Panc1 (cell line): ENCODE results near the gene ABCD3. TPM values are rescaled to one million over a fixed set of nuclear protein-coding genes. Genes with fewer than 3 reads are reported as not detected.
A peak's percentile ranks its signal among the peaks of the same experiment; 100 is the strongest.

Experiments used
- ATAC-seq: fragments of 200-7000 bp; cut with Tn5 transposase; 2 replicates; pipeline ENCODE4 v1.9.1; 2020; ENCODE audit warnings: mild to moderate bottlenecking, moderate library complexity
- BruUV-seq: library from RNA; stranded (reverse); fragments of 400-500 nt; replicated peaks from 2 replicates; lab custom pipeline; 2021; lab: Mats Ljungman, UMichigan
- CTCF ChIA-PET: fragments of 300-600 bp; sonication (Branson Sonifier 250); formaldehyde crosslinking; loops from one replicate; lab custom pipeline; 2022; ENCODE audit warnings: antibody characterized with exemption; lab: Charles Lee
- POLR2A ChIA-PET: fragments of 300-600 bp; sonication (Branson Sonifier 250); formaldehyde crosslinking; loops from one replicate; lab custom pipeline; 2022; ENCODE audit warnings: antibody characterized with exemption; lab: Charles Lee
- DNase-seq: peaks from one replicate; pipeline ENCODE4 v3.0.0-alpha.2; 2010; ENCODE audit warnings: low read depth, low spot score
- H3K27ac ChIP-seq: 2 replicates; pipeline ENCODE4 v1.5.1; 2011; ENCODE audit warnings: mild to moderate bottlenecking, low read length, inconsistent platforms
- H3K27me3 ChIP-seq: fragments of 200-500 bp; sonication (Bioruptor generic); 2 replicates; pipeline ENCODE4 v1.6.0; 2014; ENCODE audit warnings: low read length, inconsistent platforms; ENCODE audit not compliant: control insufficient read depth, insufficient read depth
- H3K36me3 ChIP-seq: fragments of 200-500 bp; sonication (Bioruptor generic); 2 replicates; pipeline ENCODE4 v1.5.1; 2014; ENCODE audit warnings: inconsistent platforms, mild to moderate bottlenecking, low read length, moderate library complexity; ENCODE audit not compliant: control insufficient read depth, insufficient read depth
- H3K4me1 ChIP-seq: 2 replicates; pipeline ENCODE4 v1.5.1; 2011; ENCODE audit warnings: inconsistent platforms, mild to moderate bottlenecking, low read length, moderate library complexity; ENCODE audit not compliant: control insufficient read depth, insufficient read depth
- H3K4me3 ChIP-seq, 2 experiments: 2 replicates each; pipeline ENCODE4 v1.5.1; 2011 to 2012; ENCODE audit warnings: low read depth in 2 of 2, low read length in 2 of 2, mild to moderate bottlenecking in 2 of 2, inconsistent platforms in 1 of 2, moderate library complexity in 1 of 2
- H3K9me3 ChIP-seq: fragments of 200-500 bp; sonication (Bioruptor generic); 2 replicates; pipeline ENCODE4 v1.5.1; 2014; ENCODE audit warnings: low read depth, mild to moderate bottlenecking, inconsistent platforms, low read length, moderate library complexity; ENCODE audit not compliant: control insufficient read depth, insufficient read depth
- POLR2AphosphoS5 ChIP-seq: IDR thresholded peaks from 2 replicates; pipeline ENCODE4 v1.6.1; 2012; ENCODE audit warnings: mild to moderate bottlenecking, low read depth, low read length, moderate library complexity
- SIN3A ChIP-seq: IDR thresholded peaks from 2 replicates; pipeline ENCODE4 v1.6.1; 2012; ENCODE audit warnings: low read depth, mild to moderate bottlenecking, low read length, moderate library complexity, borderline replicate concordance; ENCODE audit not compliant: insufficient read depth
- TCF7L2 ChIP-seq: IDR thresholded peaks from 2 replicates; pipeline ENCODE4 v1.6.1; 2011; ENCODE audit warnings: mild to moderate bottlenecking, low read depth, low read length, inconsistent platforms
- in situ Hi-C: cut with HindIII; loops from 2 replicates; pipeline ENCODE4 v1.10.0; 2016; ENCODE audit warnings: low sequenced_read_pairs, low pct_unique_long_range_greater_than_20kb
- intact Hi-C: fragments of 100-400 bp; cut with micrococcal nuclease; formaldehyde crosslinking; loops from one replicate; pipeline ENCODE4 v1.10.0; 2022; ENCODE audit not compliant: unreplicated experiment
- total RNA-seq: library from RNA; stranded (reverse); gene quantifications from one replicate; pipeline ENCODE4 v1.2.1, GENCODE V29; 2021; ENCODE audit not compliant: unreplicated experiment
- TF ChIP-seq, protein P1 (sequence below): fragments of 450-650 bp; IDR thresholded peaks from 2 replicates; pipeline ENCODE4 v1.5.1; 2017; ENCODE audit warnings: mild to moderate bottlenecking
- TF ChIP-seq, protein P2 (sequence below), 2 experiments: IDR thresholded peaks; 2 replicates each; pipeline ENCODE4 v1.6.1; 2011 to 2012; ENCODE audit warnings: low read depth in 2 of 2, control low read depth in 1 of 2, low read length in 1 of 2, mild to moderate bottlenecking in 1 of 2, moderate library complexity in 1 of 2; ENCODE audit not compliant: insufficient read depth in 1 of 2

Gene ABCD3
- total RNA-seq, 1 experiment from 2014 or later, result 40.5 TPM

DNA sequence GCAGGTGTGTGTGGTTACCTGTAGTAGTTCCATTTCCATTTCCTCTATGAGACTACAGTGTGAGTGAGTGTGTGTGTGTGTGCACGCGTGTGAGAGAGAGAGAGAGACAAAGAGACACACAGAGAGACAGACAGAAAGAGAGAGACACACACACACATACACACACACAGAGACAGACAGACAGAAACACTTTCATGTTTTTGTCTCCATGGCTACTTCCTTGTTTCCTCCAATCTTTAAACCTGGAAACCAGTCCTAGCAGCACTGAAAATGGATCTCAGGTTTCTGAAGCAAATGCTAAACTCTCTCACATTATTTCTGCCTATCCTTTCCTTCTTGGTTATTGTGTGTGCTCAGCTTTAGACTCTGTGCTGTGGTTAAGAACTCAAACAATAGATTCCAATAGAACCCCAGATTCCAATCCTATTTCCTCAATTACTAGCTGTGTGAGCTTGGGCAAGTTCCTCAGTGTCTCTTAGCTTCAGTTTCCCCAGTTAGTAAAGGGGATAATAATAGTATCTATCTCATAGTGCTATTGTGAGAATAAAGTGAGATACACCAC is 22.4 kb upstream of the ABCD3 start:
- CTCF ChIA-PET, result no interaction called here
- no peaks in the 10 kb centered on the region for H3K36me3 ChIP-seq
- H3K27me3 ChIP-seq, result no peaks in the 10 kb centered on the region
- in situ Hi-C loops, result no loop called here
- no peak for ATAC-seq
- no TSS peak for BruUV-seq
- no peak overlapping the region for H3K4me3 ChIP-seq
- no peaks in the 10 kb centered on the region for H3K9me3 ChIP-seq
- intact Hi-C loops, result no loop called here
- TF ChIP-seq, protein P1, sequence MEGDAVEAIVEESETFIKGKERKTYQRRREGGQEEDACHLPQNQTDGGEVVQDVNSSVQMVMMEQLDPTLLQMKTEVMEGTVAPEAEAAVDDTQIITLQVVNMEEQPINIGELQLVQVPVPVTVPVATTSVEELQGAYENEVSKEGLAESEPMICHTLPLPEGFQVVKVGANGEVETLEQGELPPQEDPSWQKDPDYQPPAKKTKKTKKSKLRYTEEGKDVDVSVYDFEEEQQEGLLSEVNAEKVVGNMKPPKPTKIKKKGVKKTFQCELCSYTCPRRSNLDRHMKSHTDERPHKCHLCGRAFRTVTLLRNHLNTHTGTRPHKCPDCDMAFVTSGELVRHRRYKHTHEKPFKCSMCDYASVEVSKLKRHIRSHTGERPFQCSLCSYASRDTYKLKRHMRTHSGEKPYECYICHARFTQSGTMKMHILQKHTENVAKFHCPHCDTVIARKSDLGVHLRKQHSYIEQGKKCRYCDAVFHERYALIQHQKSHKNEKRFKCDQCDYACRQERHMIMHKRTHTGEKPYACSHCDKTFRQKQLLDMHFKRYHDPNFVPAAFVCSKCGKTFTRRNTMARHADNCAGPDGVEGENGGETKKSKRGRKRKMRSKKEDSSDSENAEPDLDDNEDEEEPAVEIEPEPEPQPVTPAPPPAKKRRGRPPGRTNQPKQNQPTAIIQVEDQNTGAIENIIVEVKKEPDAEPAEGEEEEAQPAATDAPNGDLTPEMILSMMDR, result no peak
- no peak for TF ChIP-seq POLR2AphosphoS5
- TF ChIP-seq SIN3A, result no peak
- TF ChIP-seq, protein P2, sequence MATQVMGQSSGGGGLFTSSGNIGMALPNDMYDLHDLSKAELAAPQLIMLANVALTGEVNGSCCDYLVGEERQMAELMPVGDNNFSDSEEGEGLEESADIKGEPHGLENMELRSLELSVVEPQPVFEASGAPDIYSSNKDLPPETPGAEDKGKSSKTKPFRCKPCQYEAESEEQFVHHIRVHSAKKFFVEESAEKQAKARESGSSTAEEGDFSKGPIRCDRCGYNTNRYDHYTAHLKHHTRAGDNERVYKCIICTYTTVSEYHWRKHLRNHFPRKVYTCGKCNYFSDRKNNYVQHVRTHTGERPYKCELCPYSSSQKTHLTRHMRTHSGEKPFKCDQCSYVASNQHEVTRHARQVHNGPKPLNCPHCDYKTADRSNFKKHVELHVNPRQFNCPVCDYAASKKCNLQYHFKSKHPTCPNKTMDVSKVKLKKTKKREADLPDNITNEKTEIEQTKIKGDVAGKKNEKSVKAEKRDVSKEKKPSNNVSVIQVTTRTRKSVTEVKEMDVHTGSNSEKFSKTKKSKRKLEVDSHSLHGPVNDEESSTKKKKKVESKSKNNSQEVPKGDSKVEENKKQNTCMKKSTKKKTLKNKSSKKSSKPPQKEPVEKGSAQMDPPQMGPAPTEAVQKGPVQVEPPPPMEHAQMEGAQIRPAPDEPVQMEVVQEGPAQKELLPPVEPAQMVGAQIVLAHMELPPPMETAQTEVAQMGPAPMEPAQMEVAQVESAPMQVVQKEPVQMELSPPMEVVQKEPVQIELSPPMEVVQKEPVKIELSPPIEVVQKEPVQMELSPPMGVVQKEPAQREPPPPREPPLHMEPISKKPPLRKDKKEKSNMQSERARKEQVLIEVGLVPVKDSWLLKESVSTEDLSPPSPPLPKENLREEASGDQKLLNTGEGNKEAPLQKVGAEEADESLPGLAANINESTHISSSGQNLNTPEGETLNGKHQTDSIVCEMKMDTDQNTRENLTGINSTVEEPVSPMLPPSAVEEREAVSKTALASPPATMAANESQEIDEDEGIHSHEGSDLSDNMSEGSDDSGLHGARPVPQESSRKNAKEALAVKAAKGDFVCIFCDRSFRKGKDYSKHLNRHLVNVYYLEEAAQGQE (IDR thresholded peaks at IDR 0.05; ENCODE audit: insufficient read depth in 1 of 2, low read depth in 2 of 2, low read length in 1 of 2), result no peak
- no peak for TF ChIP-seq TCF7L2
- no peak overlapping the region for H3K27ac ChIP-seq
- no peaks in the 10 kb centered on the region for H3K4me1 ChIP-seq
- POLR2A ChIA-PET, result no interaction called here
- DNase-seq, result no peak

DNA sequence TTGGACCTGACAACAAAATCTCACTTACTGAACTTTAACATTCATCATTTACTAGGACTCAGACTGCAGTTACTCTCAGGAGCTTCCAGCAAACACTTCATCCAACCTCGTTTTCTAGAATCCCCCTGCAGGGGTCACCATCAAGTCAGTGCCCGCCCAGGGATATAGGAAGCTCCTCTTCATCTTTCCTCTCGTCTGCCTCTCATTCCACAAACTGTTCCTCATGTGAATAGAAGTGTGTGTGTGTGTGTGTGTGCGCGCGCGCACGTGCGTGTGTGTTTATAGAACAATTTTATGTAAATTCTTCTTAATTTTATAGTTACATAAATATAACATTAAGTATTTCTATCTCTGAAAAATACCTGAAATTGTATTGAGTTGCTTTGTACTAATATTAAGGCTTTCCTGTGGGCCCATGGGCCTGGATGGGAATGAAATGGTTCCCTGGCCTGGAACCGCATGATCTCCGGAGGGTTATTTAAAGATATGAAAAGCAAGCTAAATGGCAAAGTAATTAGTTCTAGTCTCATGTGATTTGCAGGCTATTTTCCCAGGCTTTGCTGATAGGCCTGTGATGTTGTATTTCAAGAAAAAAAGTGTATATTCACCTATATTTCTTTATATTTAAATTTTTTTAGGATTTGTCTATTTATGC is 21.7 kb upstream of the ABCD3 start:
- in situ Hi-C loops, result no loop called here

More for the DNA sequence above, 21.7 kb upstream of the ABCD3 start:
- ATAC-seq (no peak), DNase-seq (no peak)
- BruUV-seq, result no TSS peak
- Histone ChIP-seq H3K4me1 (no peaks in the 10 kb centered on the region), H3K4me3 (no peak overlapping the region), H3K27ac (no peak overlapping the region), H3K27me3 (no peaks in the 10 kb centered on the region), H3K36me3 (no peaks in the 10 kb centered on the region), H3K9me3 (no peaks in the 10 kb centered on the region)
- POLR2A ChIA-PET, result interaction anchor here (0.6 kb wide), 1 partner anchor 26 kb away, joined by 3 read pairs; no protein-coding TSS in a partner anchor
- CTCF ChIA-PET, result no interaction called here
- intact Hi-C loops, result no loop called here
- TF ChIP-seq, protein P2 (IDR thresholded peaks at IDR 0.05; ENCODE audit: insufficient read depth in 1 of 2, low read depth in 2 of 2, low read length in 1 of 2), result no peak
- TF ChIP-seq, protein P1, result peak; percentile 28
